Fibroblast of the conjunctiva (primary cell): ENCODE measurements around the gene ATR.
A peak's percentile ranks its signal among the peaks of the same experiment; 100 is the strongest.
"Not testable (repeated sequence)": the region's sequence is repeated elsewhere in the genome, so short reads cannot be mapped to it uniquely, and the experiment has no call there.

Experiments
- DNase-seq: peaks from one replicate; pipeline ENCODE4 v3.0.0-alpha.2; 2010; ENCODE audit warnings: low read depth

The ATR gene

GRCh38 chr3:142447852-142448823 lies 130.4 kb downstream of the ATR start, which contains the start of gene XRN1:
Gene XRN1, minus strand, starts transcription at chr3:142448037. Its CDS starts 93 bp downstream, at chr3:142447944.
- DNase-seq, result peak; percentile 91

- peak; percentile 5 for DNase-seq
Observed at GRCh38 chr3:142447301-142447851, 131.2 kb downstream of the ATR start.

GRCh38 chr3:142445816-142446254 lies 132.7 kb downstream of the ATR start:
- peak; percentile 8 for DNase-seq

DNA sequence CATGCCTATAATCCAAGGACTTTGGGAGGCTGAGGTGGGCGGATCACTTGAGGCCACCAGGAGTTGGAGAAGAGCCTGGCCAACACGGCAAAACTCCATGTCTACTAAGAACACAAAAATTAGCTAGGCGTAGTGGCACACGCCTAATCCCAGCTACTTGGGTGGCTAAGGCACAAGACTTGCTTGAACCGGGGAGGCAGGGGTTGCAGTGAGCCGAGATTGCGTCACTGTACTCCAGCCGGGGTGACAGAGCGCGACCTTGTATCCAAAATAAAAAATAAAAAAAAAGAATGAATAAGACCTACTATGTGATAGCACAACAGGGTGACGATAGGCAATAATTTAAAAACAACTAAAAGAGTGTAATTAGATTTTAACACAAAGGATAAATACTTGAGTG lies 134.2 kb downstream of the ATR start:
- no peak for DNase-seq

- DNase-seq, result not testable (repeated sequence)
Observed at GRCh38 chr3:142443060-142443459, 135.5 kb downstream of the ATR start.

DNA sequence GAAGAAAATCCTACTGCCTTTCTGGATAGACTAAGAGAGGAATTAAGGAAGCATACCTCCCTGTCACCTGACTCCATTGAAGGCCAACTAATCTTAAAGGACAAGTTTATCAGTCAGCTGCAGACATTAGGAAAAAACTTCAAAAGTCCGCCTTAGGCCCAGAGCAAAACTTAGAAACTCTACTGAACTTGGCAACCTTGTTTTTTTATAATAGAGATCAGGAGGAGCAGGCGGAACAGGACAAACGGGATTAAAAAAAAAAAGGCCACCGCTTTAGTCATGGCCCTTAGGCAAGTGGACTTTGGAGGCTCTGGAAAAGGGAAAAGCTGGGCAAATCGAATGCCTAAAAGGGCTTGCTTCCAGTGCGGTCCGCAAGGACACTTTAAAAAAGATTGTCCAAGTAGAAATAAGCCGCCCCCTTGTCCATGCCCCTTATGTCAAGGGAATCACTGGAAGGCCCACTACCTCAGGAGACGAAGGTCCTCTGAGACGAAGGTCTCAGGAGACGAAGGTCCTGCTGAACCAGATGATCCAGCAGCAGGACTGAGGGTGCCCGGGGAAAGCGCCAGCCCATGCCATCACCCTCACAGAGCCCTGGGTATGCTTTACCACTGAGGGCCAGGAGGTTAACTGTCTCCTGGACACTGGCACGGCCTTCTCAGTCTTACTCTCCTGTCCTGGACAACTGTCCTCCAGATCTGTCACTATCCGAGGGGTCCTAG lies 138.9 kb downstream of the ATR start:
- not testable (repeated sequence) for DNase-seq

DNA sequence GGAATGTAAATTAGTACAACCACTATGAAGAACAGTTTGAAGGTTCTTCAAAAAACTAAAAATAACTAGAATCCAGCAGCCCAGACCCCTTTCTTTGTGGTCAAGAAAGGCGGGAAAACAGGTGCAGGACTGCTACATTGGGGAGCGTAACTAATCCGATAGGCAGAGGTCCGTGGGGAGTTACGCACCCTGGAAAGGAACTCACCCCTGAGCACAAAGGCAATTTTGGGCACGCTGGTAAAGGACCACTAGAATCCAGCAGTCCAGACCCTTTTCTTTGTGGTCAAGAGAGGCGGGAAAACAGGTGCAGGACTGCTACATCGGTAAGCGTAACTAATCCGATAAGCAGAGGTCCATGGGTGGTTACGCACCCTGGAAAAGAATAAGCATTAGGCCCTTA lies 140.4 kb downstream of the ATR start:
- DNase-seq, result not testable (repeated sequence)

GRCh38 chr3:142436951-142437585 lies 141.5 kb downstream of the ATR start:
- no peak for DNase-seq

- DNase-seq, result no peak
Observed at GRCh38 chr3:142434503-142434902, 144.0 kb downstream of the ATR start.

GRCh38 chr3:142433110-142433509 lies 145.4 kb downstream of the ATR start:
- DNase-seq, result no peak

- no peak for DNase-seq
Observed at GRCh38 chr3:142429582-142429981, 149.0 kb downstream of the ATR start.

- no peak for DNase-seq
Observed at GRCh38 chr3:142424754-142425153, 153.8 kb downstream of the ATR start.

DNA sequence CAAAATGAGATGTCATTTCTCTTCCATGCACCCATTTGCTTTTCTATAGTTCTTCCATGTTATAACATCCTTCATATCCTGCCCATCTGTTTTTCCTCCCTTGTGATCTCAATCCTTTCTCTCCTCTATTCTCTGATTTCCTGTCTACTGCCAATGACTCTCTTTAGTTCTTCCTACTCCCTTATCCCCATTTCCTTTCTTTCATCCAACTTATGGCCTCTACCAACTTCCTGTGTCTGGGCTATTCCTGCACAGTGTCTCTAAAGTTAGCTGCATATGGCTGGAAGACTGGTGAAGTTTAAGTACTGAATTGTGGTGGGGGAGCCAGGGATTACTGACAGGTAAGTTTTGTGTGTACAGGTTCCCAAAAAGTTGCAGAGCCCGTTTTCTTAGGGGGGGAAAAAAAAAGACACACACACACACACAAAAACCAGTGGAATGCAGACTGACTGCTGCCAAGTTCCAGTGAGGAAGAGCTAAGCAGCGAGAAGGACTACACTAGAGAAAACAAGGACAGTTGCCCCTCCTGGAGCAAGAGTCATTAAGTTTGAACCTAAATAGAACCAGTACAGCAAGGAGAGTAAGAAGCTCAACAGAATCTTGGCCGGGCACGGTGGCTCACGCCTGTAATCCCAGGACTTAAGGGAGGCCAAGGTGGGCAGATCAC lies 159.5 kb downstream of the ATR start:
- DNase-seq, result no peak

DNA sequence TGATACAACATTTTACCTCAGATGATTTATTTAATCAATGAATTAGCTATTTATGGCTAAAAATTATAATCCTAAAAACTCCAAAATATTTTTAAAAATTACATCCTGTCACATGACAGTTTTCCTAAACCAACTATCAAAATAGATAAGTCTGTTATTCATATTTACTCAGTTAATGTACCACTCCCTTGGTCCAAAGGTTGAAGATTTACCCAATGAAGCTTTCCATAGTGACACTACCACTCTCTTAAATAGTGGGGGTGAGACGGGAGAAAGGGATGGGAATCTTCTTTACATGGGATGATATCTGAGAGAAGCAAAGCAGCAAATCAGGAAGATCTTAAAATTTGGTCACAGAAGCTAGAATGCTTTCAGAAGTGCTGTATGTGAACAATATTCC lies 161.2 kb downstream of the ATR start:
- DNase-seq, result no peak

DNA sequence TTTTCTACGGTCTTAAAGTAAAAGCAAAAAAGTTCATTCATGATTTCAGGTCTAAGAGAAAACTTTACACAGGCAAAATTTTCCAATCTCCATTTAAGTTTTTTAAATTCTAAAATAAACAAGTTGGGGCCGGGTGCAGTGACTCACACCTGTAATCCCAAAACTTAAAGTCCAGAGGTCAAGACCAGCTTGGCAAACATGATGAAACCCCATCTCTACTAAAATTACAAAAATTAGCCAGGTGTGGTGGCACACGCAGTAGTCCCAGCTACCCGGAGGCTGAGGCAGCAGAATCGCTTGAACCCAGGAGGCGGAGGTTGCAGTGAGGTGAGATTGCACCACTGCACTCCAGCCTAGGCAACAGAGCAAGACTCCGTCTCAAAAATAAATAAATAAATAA lies 178.0 kb downstream of the ATR start:
- not testable (repeated sequence) for DNase-seq
